ENCODE data around the gene SPESP1.
"Not testable (repeated sequence)": the region's sequence is repeated elsewhere in the genome, so short reads cannot be mapped to it uniquely, and the experiment has no call there.

Gene SPESP1

GRCh38 chr15:68963719-68964118 lies 33.4 kb downstream of the SPESP1 start:
- not testable (repeated sequence) for DNase-seq (ENCODE audit: low read depth)

- DNase-seq (ENCODE audit: low read depth) = no peak
These were observed 36.7 kb downstream of the SPESP1 start for GRCh38 chr15:68966996-68967395.

GRCh38 chr15:68967948-68968347 lies 37.6 kb downstream of the SPESP1 start:
- no peak for DNase-seq (ENCODE audit: low read depth)

DNA sequence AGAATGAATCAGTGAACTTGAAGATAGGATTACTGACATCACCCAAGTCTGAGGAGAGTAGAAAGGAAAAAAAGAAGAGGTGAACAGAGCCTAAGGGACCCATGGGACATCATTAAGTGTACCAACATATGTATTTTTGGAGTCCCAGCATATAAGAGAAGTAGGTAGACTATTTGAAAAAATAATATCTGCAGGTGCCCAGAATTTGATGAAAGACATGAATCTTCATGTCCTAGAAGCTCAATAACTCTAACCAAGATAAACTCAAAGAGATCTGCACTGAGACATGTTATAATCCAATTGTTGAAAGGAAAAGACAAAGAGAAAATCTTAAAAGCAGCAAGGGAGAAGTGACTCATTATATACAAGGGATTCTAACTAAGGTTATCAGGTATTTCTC lies 39.0 kb downstream of the SPESP1 start:
- DNase-seq (ENCODE audit: low read depth) = no peak

GRCh38 chr15:68972201-68973065 lies 42.1 kb downstream of the SPESP1 start:
- no peak for DNase-seq (ENCODE audit: low read depth)

DNA sequence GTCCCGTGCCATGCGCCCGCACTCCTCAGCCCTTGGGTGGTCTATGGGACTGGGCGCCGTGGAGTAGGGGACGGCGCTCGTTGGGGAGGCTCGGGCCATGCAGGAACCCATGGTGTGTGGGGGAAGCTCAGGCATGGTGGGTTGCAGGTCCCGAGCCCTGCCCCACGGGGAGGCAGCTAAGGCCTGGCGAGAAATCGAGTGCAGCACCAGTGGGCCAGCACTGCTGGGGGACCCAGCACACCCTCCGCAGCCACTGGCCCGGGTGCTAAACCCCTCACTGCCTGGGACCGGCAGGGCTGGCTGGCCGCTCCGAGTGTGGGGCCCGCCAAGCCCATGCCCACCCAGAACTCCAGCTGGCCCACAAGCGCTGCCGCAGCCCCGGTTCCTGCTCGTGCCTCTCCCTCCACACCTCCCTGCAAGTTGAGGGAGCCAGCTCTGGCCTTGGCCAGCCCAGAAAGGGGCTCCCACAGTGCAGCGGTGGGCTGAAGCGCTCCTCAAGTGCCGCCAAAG lies 45.4 kb downstream of the SPESP1 start:
- DNase-seq (ENCODE audit: low read depth) = not testable (repeated sequence)

DNA sequence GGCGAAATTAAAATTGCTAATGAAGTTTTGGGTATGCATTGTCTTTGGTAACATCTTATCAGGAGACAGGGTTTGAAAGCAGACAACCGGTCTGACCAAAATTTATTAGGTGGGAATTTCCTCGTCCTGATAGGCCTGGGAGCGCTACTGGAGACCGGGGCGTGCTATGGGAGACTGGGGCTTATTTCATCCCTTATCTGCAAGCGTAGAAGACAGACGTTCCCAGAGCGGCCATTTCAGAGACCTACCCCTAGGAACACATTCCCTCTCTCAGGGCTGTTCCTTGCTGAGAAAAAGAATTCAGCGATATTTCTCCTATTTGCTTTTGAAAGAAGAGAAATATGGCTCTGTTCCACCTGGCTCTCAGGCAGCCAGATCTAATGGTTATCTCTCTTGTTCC lies 47.1 kb downstream of the SPESP1 start:
- not testable (repeated sequence) for DNase-seq (ENCODE audit: low read depth)

DNA sequence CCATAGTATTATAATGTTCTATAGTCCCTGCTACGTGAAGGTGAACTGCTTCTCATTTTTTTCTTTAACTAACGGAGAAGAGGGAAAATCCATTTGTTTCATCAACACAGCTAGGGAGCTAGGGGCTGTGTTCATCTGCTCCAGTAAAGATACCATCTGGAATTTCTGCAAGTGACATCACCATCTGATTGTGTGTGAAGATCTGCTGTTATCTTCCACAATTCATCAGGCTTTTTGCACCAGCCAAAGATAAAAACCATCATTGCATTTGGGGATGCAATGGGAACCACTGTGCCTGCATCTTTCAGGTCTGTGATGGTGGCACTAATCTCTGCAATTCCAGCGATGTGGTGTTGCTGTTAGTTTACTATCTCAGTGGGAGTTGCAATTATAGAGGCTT lies 48.7 kb downstream of the SPESP1 start:
- DNase-seq (ENCODE audit: low read depth) = no peak

DNA sequence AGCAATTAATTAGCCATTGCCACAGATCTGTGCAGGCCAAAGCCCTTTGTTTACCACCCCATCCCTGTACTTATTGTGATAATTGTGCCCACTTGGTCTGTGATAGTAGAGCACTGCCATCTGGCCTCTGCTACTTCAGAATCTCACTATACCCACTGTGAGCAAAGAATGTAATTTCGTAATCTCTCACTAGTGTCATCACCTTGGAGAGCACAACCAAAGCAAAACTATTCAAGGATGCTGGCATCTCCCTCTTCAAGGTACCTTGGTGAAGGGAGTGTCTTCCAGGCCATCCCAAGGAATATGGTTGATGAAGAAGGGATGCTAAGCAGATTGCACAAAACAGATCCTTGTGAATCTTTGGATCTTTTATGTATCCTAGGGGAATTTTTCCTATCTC lies 49.5 kb downstream of the SPESP1 start:
- no peak for DNase-seq (ENCODE audit: low read depth)

DNA sequence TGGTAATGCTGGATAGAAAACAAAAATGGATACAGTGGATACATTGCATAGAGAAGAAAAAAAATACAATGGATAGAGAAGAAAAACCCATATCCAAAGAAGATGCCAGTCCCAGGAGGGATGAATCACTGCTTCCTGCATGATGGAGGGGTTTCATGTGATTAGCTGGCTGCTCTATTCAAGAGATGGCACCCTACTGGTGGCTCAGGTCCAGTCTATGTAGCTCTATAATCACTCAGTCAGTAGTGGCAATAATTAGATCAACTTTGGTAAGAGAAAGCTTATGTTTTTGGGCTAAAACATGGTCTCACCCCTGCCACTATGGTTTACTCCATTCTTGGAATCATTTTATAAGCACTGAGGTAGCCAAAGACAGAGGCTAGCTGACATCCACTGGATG lies 50.5 kb downstream of the SPESP1 start:
- DNase-seq (ENCODE audit: low read depth) = no peak

- DNase-seq (ENCODE audit: low read depth) = no peak
These were observed 51.6 kb downstream of the SPESP1 start for GRCh38 chr15:68981941-68982340.

- no peak for DNase-seq (ENCODE audit: low read depth)
These were observed 52.7 kb downstream of the SPESP1 start for GRCh38 chr15:68982976-68983563.

DNA sequence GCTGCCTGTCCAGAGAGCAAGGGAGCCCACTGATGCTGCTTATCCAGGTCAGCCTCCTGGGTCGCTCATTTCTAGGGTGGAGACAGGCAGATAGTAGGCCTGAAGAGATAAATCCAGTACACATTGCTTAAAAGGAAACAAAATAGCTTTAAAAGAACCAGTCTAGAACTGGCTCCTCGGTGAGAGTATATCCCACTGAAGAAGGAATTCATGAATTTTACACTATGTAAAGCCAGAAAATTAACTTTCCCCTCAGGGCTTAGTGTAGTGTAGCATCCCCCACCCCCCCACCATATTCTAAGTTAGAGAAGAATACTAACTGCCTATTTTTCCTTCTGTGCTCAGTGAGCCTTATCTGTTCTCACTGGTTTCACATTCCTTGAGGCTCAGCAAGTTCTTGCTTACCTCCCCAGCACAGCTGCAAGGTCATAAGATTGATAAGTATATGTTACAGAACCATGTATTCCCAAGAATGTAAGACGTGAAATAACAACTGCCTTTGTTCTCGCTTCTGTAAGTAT lies 53.7 kb downstream of the SPESP1 start:
- DNase-seq (ENCODE audit: low read depth) = no peak

DNA sequence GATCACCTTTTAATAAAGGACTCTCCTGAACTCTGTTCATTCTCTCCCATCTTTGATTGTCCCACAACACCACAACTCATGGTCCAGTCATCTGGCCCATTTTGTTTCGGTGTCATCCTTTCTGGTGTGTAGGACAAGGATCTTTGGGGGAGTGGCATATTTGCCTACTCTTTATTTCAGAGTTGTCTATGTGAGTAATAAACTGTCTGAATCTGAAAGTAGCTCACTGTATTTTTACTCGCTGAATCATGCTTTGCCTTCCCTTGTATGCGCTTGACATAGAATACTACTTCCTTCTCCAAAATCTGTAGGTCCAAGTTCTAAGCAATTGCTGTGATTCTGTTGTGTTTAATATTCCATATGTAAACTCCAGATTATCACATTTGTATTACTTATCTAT lies 54.3 kb downstream of the SPESP1 start:
- DNase-seq (ENCODE audit: low read depth) = no peak

GRCh38 chr15:68985361-68985891 lies 55.1 kb downstream of the SPESP1 start:
- no peak for DNase-seq (ENCODE audit: low read depth)

GRCh38 chr15:68986322-68986721 lies 56.0 kb downstream of the SPESP1 start:
- no peak for DNase-seq (ENCODE audit: low read depth)

GRCh38 chr15:68987120-68987519 lies 56.8 kb downstream of the SPESP1 start:
- no peak for DNase-seq (ENCODE audit: low read depth)

DNA sequence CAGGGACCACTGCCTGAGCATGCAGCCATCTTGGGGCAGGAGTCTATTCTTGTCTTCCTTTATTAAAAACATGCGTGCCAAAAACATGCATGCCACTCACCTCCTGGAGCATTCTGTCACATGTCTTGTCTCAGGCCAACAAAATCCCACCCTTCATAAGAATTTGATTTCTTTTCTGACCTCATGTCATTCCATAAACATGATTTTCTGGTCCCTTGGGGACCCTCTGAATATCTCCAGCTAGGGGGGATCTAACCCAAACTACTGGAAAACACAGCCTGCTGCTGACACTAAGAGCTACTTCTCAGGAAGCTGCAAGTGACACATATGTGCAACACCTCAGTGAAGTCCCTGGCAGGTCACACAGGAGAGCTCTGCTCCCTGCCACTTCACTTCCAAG lies 57.4 kb downstream of the SPESP1 start:
- no peak for DNase-seq (ENCODE audit: low read depth)

- DNase-seq (ENCODE audit: low read depth) = no peak
These were observed 59.4 kb downstream of the SPESP1 start for GRCh38 chr15:68989541-68990230.

- no peak for DNase-seq (ENCODE audit: low read depth)
These were observed 60.1 kb downstream of the SPESP1 start for GRCh38 chr15:68990231-68990991.

DNA sequence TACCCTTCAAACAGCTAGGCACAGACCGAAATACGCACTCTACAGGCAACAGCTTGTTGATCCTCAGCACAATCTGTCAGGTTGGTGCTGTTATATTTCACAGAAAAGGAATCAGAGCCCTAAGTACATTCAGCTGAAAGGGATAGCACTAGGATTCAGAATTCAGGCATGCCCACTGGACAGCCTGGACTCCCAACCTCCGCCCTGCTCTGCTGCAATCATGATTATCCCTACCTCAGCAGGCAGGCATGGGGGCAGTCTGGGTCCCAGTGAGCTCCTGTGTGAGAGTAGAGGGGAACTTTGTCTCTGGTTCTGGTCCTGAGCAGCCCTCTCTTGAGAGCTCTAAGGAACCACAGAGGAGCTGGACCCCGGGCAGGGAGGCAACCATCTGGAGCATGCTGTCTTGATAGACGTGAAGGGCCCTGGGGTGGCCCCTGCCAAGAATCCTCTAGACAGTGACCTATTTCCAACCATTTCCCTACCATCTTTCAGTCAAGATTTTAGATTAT lies 60.7 kb downstream of the SPESP1 start:
- no peak for DNase-seq (ENCODE audit: low read depth)

Measured in fibroblast of gingiva (primary cell).